ENCODE results near the gene CPED1. TPM values are rescaled to one million over a fixed set of nuclear protein-coding genes. Genes with fewer than 3 reads are reported as not detected.

The CPED1 gene
- total RNA-seq, 1 experiment from 2014 or later = 0.13 TPM

- no peaks in the 10 kb centered on the region for H3K79me1 ChIP-seq (ENCODE audit: insufficient read depth, low read depth, low read length, poor library complexity, severe bottlenecking)
- H2AFZ ChIP-seq (ENCODE audit: low read length) = no peak overlapping the region
Observed at GRCh38 chr7:121080913-121081326, 92.4 kb downstream of the CPED1 start.

More at GRCh38 chr7:121080913-121081326, 92.4 kb downstream of the CPED1 start:
- Histone ChIP-seq H3K79me2 (ENCODE audit: insufficient read depth, low read length) (no peaks in the 10 kb centered on the region), H3K9me3 (ENCODE audit: control insufficient read depth, low read depth, low read length) (no peaks in the 10 kb centered on the region), H4K8ac (replicated peaks; ENCODE audit: insufficient read length, low read depth, low read length) (no peak overlapping the region), H3K23me2 (ENCODE audit: insufficient read length, low read depth, low read length, poor library complexity, severe bottlenecking) (no peaks in the 10 kb centered on the region), H2BK120ac (ENCODE audit: low read depth, low read length, poor library complexity, severe bottlenecking) (no peak overlapping the region), H2BK5ac (ENCODE audit: insufficient read length, low read length) (no peak overlapping the region), H3K4me2 (ENCODE audit: insufficient read depth, insufficient read length, low read length) (no peak overlapping the region), H3K18ac (ENCODE audit: insufficient read length, low read depth, low read length) (no peak overlapping the region), H3K27ac (ENCODE audit: insufficient read length, low read depth, low read length) (no peak overlapping the region), H2BK15ac (ENCODE audit: low read depth, low read length) (no peak overlapping the region), H2BK20ac (ENCODE audit: low read depth, low read length, poor library complexity, severe bottlenecking) (no peak overlapping the region), H3K27me3 (ENCODE audit: insufficient read depth, low read length) (no peaks in the 10 kb centered on the region), H4K91ac (ENCODE audit: insufficient read length, low read depth, low read length) (no peak overlapping the region), H3K14ac (ENCODE audit: insufficient read depth, low read length) (no peak overlapping the region), H3T11ph (ENCODE audit: low read length) (no peak overlapping the region), H3K56ac (ENCODE audit: insufficient read length, low read depth, low read length) (no peak overlapping the region), H3K23ac (ENCODE audit: insufficient read length, low read depth, low read length) (no peak overlapping the region), H3K4ac (ENCODE audit: low read depth, low read length) (no peak overlapping the region), H2BK12ac (ENCODE audit: insufficient read length, low read depth, low read length) (no peak overlapping the region), H3K4me1 (ENCODE audit: insufficient read depth, low read length) (no peaks in the 10 kb centered on the region), H2AK5ac (ENCODE audit: insufficient read length, low read length) (no peak overlapping the region), H4K5ac (ENCODE audit: insufficient read length, low read depth, low read length) (no peak overlapping the region), H4K20me1 (ENCODE audit: control insufficient read depth, insufficient read depth, insufficient read length) (no peaks in the 10 kb centered on the region), H3K9ac (ENCODE audit: extremely low read depth, insufficient read length, low read length) (no peak overlapping the region)
- no peak overlapping the region for H3K27ac Mint-ChIP-seq
- no peaks in the 10 kb centered on the region for H3K4me1 Mint-ChIP-seq
- no peak for TF ChIP-seq CTCF (conservative IDR thresholded peaks at IDR 0.05)
- no peak overlapping the region for H3K4me3 Mint-ChIP-seq
- no peak for DNase-seq
- no peaks in the 10 kb centered on the region for H3K9me3 Mint-ChIP-seq
- no CpG with 5 or more reads among the region's 4 CpGs for WGBS (ENCODE audit: extremely low coverage, insufficient read length, low lambda C conversion rate)
- H3K27me3 Mint-ChIP-seq (ENCODE audit: low read depth) = no peaks in the 10 kb centered on the region
- H3K36me3 Mint-ChIP-seq (ENCODE audit: insufficient read depth in 1 of 3, low read depth in 3 of 3) = no peaks in the 10 kb centered on the region

Data from H9 (cell line).